Retinal pigment epithelial cell (primary cell): ENCODE data around the gene PHLDB2.

Experiments
- DNase-seq: peaks from one replicate; pipeline ENCODE4 v3.0.0-alpha.2; 2010; ENCODE audit warnings: low read depth
- H3K4me3 ChIP-seq: 2 replicates; pipeline ENCODE4 v1.5.1; 2011; ENCODE audit warnings: mild to moderate bottlenecking, low read length, control low read depth, moderate library complexity
- CTCF ChIP-seq: conservative IDR thresholded peaks from 2 replicates; pipeline ENCODE4 v1.5.1; 2011; ENCODE audit warnings: low read depth, low read length, control low read depth, inconsistent platforms

PHLDB2 gene

GRCh38 chr3:112004187-112004586 lies 145.1 kb downstream of the PHLDB2 start:
- no peak for TF ChIP-seq CTCF
- DNase-seq: no peak
- H3K4me3 ChIP-seq: no peak overlapping the region

GRCh38 chr3:112004669-112005068 lies 145.6 kb downstream of the PHLDB2 start:
- TF ChIP-seq CTCF: no peak
- no peak overlapping the region for H3K4me3 ChIP-seq
- DNase-seq: no peak

- no peak overlapping the region for H3K4me3 ChIP-seq
- TF ChIP-seq CTCF: no peak
- DNase-seq: no peak
Observed at GRCh38 chr3:112005091-112005672, 146.1 kb downstream of the PHLDB2 start.

GRCh38 chr3:112007633-112008032 lies 148.6 kb downstream of the PHLDB2 start:
- peak; percentile 13 for DNase-seq

GRCh38 chr3:112009670-112010069 lies 150.6 kb downstream of the PHLDB2 start:
- TF ChIP-seq CTCF: no peak
- DNase-seq: no peak
- no peak overlapping the region for H3K4me3 ChIP-seq

More at GRCh38 chr3:112007633-112008032, 148.6 kb downstream of the PHLDB2 start:
- TF ChIP-seq CTCF: no peak
- no peak overlapping the region for H3K4me3 ChIP-seq

GRCh38 chr3:112010636-112011035 lies 151.6 kb downstream of the PHLDB2 start:
- no peak for DNase-seq
- no peak overlapping the region for H3K4me3 ChIP-seq
- TF ChIP-seq CTCF: no peak

GRCh38 chr3:112011376-112011940 lies 152.4 kb downstream of the PHLDB2 start:
- no peak for TF ChIP-seq CTCF

More at GRCh38 chr3:112011376-112011940, 152.4 kb downstream of the PHLDB2 start:
- DNase-seq: no peak
- H3K4me3 ChIP-seq: no peak overlapping the region
